Ascending aorta (tissue), 2 donors: ENCODE data around the gene HTR2B. TPM values are rescaled to one million over a fixed set of nuclear protein-coding genes. Genes with fewer than 3 reads are reported as not detected.

Experiments
- DNase-seq, 2 donors: peaks; one replicate each; pipeline ENCODE4 v3.0.0-alpha.2; 2019; ENCODE audit warnings: low spot score in 2 of 2
- H3K27ac ChIP-seq, 2 donors: fragments of 200-600 bp; sonication (generic); one replicate each; pipeline ENCODE4 v1.5.1; 2016 to 2017; ENCODE audit warnings: mild to moderate bottlenecking in 1 of 2
- H3K27me3 ChIP-seq: fragments of 200-600 bp; sonication (generic); one replicate; pipeline ENCODE4 v1.5.1; 2017
- H3K36me3 ChIP-seq, 2 donors: fragments of 200-600 bp; sonication (generic); one replicate each; pipeline ENCODE4 v1.5.1; 2016
- H3K4me1 ChIP-seq, 2 donors: fragments of 200-600 bp; sonication (generic); one replicate each; pipeline ENCODE4 v1.5.1; 2016 to 2017; ENCODE audit warnings: mild to moderate bottlenecking in 1 of 2
- H3K4me3 ChIP-seq, 2 donors: fragments of 200-600 bp; sonication (generic); one replicate each; pipeline ENCODE4 v1.5.1; 2016 to 2017; ENCODE audit warnings: mild to moderate bottlenecking in 1 of 2
- H3K9me3 ChIP-seq, 2 donors: fragments of 200-600 bp; sonication (generic); one replicate each; pipeline ENCODE4 v1.5.1; 2016
- intact Hi-C: fragments of 100-400 bp; cut with DNase I; formaldehyde crosslinking; loops from one replicate; pipeline ENCODE4 v1.15.1; 2023
- total RNA-seq: library from RNA; depleted of rRNA; stranded (reverse); fragments of >200 nt; gene quantifications from one replicate; pipeline ENCODE4 v1.1.0, GENCODE V29; 2016
- TF ChIP-seq, protein P1 (sequence below), 3 experiments: fragments of 200-600 bp in 2 of 3; fragments of 450-650 bp in 1 of 3; sonication (generic) in 2 of 3; IDR thresholded peaks; one replicate each; pipeline ENCODE4 v1.5.1; 2016 to 2019; ENCODE audit warnings: antibody characterized with exemption in 3 of 3, mild to moderate bottlenecking in 1 of 3, moderate library complexity in 1 of 3

Gene HTR2B
- total RNA-seq, 1 donor from 2014 or later, result 0.75 TPM

DNA sequence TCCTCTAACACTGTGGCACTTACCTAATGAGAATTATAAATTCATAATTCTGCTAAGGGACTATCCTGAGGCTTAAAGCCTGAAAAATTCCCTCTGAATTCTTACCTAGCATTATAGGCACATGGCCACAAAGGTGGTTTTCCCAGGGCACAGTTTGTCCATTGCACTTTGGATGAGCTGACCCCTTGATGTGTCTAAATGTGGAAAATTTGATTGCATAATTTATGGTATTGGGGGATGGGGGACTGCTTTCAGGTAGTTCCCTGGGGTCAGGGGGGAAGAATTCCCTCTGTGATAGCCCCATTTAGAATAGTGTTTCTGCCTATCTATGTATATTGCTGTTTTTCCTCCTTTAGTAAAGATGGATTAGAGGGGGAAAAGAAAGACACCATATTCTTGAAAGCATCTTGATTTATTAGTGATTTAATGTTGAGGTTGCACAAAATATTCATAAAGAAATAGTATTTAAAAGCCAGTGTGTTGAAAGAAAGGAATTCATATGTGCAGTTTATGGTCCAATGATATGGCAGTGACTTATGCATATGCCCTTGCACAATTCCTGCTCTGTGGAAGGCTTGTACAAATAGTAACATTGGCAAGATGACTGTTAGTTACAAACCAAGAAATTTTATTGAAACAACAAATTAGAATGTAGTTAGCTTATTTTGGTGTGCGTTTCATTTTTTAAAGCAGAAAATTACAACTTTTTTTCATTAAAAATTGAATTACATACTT lies 8.7 kb upstream of the HTR2B start:
- no peaks in the 10 kb centered on the region for H3K36me3 ChIP-seq
- no peak for DNase-seq
- no peak overlapping the region for H3K4me3 ChIP-seq
- H3K27ac ChIP-seq, result peak overlapping the region in 1 of 2 donors; percentile 31
- TF ChIP-seq, protein P1, sequence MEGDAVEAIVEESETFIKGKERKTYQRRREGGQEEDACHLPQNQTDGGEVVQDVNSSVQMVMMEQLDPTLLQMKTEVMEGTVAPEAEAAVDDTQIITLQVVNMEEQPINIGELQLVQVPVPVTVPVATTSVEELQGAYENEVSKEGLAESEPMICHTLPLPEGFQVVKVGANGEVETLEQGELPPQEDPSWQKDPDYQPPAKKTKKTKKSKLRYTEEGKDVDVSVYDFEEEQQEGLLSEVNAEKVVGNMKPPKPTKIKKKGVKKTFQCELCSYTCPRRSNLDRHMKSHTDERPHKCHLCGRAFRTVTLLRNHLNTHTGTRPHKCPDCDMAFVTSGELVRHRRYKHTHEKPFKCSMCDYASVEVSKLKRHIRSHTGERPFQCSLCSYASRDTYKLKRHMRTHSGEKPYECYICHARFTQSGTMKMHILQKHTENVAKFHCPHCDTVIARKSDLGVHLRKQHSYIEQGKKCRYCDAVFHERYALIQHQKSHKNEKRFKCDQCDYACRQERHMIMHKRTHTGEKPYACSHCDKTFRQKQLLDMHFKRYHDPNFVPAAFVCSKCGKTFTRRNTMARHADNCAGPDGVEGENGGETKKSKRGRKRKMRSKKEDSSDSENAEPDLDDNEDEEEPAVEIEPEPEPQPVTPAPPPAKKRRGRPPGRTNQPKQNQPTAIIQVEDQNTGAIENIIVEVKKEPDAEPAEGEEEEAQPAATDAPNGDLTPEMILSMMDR (IDR thresholded peaks at IDR 0.05), result no peak
- intact Hi-C loops, result no loop called here
- no peaks in the 10 kb centered on the region for H3K27me3 ChIP-seq
- peaks cover 3 to 26% of the 10 kb centered on the region in 2 donors for H3K4me1 ChIP-seq
- H3K9me3 ChIP-seq, result no peaks in the 10 kb centered on the region

DNA sequence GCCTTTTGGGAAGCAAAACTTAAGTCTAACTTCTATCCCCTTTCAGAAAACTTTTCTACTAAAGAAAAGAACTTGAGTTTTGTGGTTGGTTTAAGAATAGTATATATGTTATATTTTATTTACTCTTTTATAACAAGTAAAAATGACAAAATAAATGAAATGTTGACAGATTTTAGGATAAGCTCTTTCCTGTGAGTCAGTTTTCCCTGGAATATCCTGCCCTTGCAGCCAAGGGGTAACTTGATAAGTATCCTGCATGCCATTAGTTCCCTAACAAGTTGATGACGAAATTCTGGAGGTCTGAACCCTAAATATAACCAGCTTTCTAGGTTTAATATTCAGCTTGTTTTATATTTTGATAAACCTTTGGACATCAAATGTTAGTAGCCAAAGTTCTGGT lies 7.3 kb upstream of the HTR2B start:
- DNase-seq, result no peak
- Histone ChIP-seq H3K9me3 (no peaks in the 10 kb centered on the region), H3K36me3 (no peaks in the 10 kb centered on the region), H3K27ac (peak overlapping the region in 1 of 2 donors; percentile 56), H3K4me1 (peaks cover 3 to 26% of the 10 kb centered on the region in 2 donors), H3K27me3 (no peaks in the 10 kb centered on the region), H3K4me3 (no peak overlapping the region)
- intact Hi-C loops, result no loop called here
- TF ChIP-seq, protein P1 (IDR thresholded peaks at IDR 0.05), result no peak

DNA sequence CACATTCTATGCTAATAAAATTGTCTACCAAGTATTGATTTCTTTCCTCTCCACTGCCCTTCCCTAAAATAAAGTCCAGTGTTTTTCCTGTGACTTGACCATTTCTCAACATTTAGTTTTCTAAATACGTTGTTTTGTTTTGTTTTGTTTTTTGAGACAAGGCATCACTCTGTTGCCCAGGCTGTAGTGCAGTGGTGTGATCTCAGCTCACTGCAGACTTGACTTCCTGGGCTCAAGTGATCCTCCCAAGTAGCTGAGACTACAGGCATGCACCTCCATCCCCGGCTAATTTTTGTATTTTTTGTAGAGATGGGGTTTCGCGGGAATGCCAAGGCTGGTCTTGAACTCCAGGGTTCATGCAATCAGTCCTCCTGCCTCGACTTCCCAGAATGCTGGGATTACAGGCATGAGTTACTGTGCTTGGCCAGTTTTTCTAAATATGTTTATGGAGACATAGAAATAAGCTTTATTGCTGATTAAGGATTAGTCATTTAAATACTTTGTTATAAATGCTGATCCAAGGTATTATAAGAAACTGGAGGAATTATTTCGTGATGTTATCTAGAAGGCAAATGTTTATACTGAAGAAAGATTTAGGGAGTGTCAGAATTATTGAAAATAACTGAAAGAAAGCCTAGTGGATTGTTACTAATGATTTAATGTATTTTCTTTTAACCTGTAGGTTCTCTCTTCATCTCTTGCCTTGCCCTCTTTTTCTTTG lies 5.7 kb upstream of the HTR2B start:
- TF ChIP-seq, protein P1 (IDR thresholded peaks at IDR 0.05), result no peak
- H3K4me1 ChIP-seq, result peaks cover 3 to 26% of the 10 kb centered on the region in 2 donors
- H3K9me3 ChIP-seq, result no peaks in the 10 kb centered on the region
- H3K27ac ChIP-seq, result no peak overlapping the region
- intact Hi-C loops, result no loop called here
- no peaks in the 10 kb centered on the region for H3K36me3 ChIP-seq
- H3K4me3 ChIP-seq, result no peak overlapping the region
- no peaks in the 10 kb centered on the region for H3K27me3 ChIP-seq
- DNase-seq, result no peak

DNA sequence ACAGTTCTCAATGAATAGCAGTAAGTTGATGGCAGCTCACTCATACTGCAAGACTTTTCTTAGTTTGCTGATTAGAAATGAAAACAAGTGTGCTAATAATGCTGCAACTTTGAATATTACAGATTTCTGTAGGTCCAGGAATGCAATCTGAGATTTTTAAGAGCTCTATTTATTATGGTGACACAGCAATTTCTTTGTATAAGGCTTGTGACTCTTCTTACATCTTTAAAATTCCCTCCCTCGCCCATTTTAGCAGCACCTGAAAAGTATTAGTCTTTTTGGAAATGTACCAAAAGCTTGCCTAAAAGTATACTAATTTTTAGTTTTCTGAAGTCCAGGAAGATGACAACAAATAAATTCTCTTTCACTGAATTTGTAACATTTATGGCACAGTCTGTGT lies 4.4 kb upstream of the HTR2B start:
- no peaks in the 10 kb centered on the region for H3K27me3 ChIP-seq

DNA sequence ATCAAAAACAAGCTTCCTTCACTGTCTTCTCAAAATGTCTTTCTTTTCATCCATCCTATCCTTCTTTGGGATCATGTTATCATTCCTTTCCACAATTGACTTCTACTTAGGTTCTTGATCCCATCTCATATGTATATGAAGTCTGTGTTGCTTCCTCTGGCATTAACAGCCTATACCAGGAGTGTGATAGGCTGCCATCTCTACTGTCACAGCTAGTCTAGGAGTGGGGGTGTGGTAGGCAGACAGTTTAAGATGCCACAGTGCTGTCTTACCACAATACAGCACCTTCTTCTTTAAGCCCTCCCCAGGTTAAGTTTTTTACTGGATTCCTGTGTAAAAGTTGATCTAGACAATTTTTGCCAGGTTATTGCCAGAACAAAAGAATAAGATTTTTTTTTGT lies 3.7 kb upstream of the HTR2B start:
- no peak overlapping the region for H3K27ac ChIP-seq
- no peak for DNase-seq
- H3K4me1 ChIP-seq, result peaks cover 3 to 17% of the 10 kb centered on the region in 2 donors
- TF ChIP-seq, protein P1 (IDR thresholded peaks at IDR 0.05), result no peak
- intact Hi-C loops, result no loop called here
- H3K27me3 ChIP-seq, result no peaks in the 10 kb centered on the region
- H3K4me3 ChIP-seq, result no peak overlapping the region
- H3K9me3 ChIP-seq, result no peaks in the 10 kb centered on the region
- no peaks in the 10 kb centered on the region for H3K36me3 ChIP-seq

More for the DNA sequence above, 4.4 kb upstream of the HTR2B start:
- Histone ChIP-seq H3K27ac (no peak overlapping the region), H3K4me3 (no peak overlapping the region), H3K36me3 (no peaks in the 10 kb centered on the region), H3K9me3 (no peaks in the 10 kb centered on the region), H3K4me1 (peaks cover 3 to 23% of the 10 kb centered on the region in 2 donors)
- intact Hi-C loops, result no loop called here
- TF ChIP-seq, protein P1 (IDR thresholded peaks at IDR 0.05), result no peak
- no peak for DNase-seq
